Left lung (tissue), 10 donors: ENCODE results near the gene MEIOB. TPM values are rescaled to one million over a fixed set of nuclear protein-coding genes. Genes with fewer than 3 reads are reported as not detected.

Experiments used
- ATAC-seq: fragments of 200-7000 bp; cut with Tn5 transposase; one replicate; pipeline ENCODE4 v1.9.1; 2020; ENCODE audit warnings: moderate library complexity
- DNase-seq, 4 donors: peaks; one replicate each; pipeline ENCODE4 v3.0.0-alpha.2; 2013 to 2020
- H3K27ac ChIP-seq, 2 donors: fragments of 200-600 bp; sonication (generic) in 1 of 2; one replicate each; pipeline versions ENCODE4 v1.5.0 to v1.8.0; 2020 to 2021
- H3K27me3 ChIP-seq, 2 donors: fragments of 200-600 bp; sonication (generic) in 1 of 2; one replicate each; pipeline versions ENCODE4 v1.5.0 to v1.8.0; 2020 to 2021
- H3K36me3 ChIP-seq, 2 donors: fragments of 200-600 bp; sonication (generic) in 1 of 2; one replicate each; pipeline versions ENCODE4 v1.5.0 to v1.8.0; 2020 to 2021
- H3K4me1 ChIP-seq, 2 donors: fragments of 200-600 bp; one replicate each; pipeline ENCODE4 v1.8.0; 2021
- H3K4me3 ChIP-seq, 2 donors: fragments of 200-600 bp; sonication (generic) in 1 of 2; one replicate each; pipeline versions ENCODE4 v1.5.0 to v1.8.0; 2020 to 2021; ENCODE audit warnings: mild to moderate bottlenecking in 1 of 2
- H3K9me3 ChIP-seq, 2 donors: fragments of 200-600 bp; sonication (generic) in 1 of 2; one replicate each; pipeline versions ENCODE4 v1.5.0 to v1.8.0; 2020 to 2021
- intact Hi-C, 2 donors: fragments of 100-400 bp; cut with DNase I; formaldehyde crosslinking; loops; one replicate each; pipeline versions ENCODE4 v1.11.2 to v1.14.2; 2022
- polyA plus RNA-seq, 6 donors: library from polyadenylated mRNA; unstranded; fragments of 120-200 nt; gene quantifications; one replicate each; pipeline ENCODE4 v1.2.1, GENCODE V29; 2013; ENCODE audit not compliant: insufficient read length in 6 of 6
- total RNA-seq, 2 donors: library from RNA; stranded (reverse); fragmentation: NEBNext Ultra II Directional; extraction: Animal tissue kit (Norgen Biotek cat#: 25700); gene quantifications; one replicate each; pipeline ENCODE4 v1.2.1, GENCODE V29; 2021
- TF ChIP-seq, protein P1 (sequence below), 2 donors: fragments of 200-600 bp; sonication (generic) in 1 of 2; IDR thresholded peaks; one replicate each; pipeline versions ENCODE4 v1.5.0 to v1.8.0; 2021; ENCODE audit warnings: antibody characterized with exemption in 2 of 2
- donor health status: DM: no; HTN: yes; CAD: no.
- donor health status: DM: no; HTN: no; CAD: no.

MEIOB gene
- total and polyA plus RNA-seq, 8 donors = 0.37 to 0.75 (median 0.59) TPM; not detected in 2

DNA sequence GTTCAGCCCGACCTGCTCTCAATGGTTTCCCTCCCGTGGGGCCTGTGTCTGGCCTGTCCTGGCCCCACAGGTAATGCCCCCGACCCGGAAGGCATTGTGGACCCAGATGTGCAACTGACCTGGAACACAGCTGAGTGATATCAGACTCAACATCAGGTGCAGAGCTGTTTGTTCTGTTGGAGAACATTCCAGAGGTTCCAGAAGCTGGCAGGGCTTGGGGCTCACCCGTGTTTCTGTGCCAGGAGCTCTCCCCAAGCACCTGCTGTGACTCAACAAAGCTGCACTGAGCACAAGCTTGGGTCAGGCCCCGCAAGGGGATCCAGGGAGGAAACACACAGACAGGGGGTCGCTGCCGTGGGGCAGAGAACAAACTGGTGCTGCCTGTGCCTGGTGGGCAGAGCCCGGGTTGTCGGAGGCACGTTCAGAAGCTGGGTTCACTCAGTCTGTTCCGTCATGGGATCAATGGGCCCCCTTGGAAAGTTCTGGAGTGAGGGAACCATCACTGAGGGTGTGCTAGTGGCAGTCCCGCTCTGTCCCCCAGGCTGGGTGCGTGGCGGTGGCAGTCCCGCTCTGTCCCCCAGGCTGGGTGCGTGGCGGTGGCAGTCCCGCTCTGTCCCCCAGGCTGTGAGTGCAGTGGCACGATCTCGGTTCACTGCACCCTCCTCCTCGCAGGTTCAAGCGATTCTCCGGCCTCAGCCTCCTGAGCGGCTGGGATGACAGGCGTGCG lies 24.1 kb upstream of the MEIOB start:
- ATAC-seq (peak; percentile 35), DNase-seq (peak in 1 of 4 donors; percentile 54)
- H3K27ac ChIP-seq = no peak overlapping the region
- H3K4me1 ChIP-seq = peaks cover 0 to 3% of the 10 kb centered on the region in 2 donors
- H3K9me3 ChIP-seq = no peaks in the 10 kb centered on the region
- no peak overlapping the region for H3K4me3 ChIP-seq
- TF ChIP-seq, protein P1, sequence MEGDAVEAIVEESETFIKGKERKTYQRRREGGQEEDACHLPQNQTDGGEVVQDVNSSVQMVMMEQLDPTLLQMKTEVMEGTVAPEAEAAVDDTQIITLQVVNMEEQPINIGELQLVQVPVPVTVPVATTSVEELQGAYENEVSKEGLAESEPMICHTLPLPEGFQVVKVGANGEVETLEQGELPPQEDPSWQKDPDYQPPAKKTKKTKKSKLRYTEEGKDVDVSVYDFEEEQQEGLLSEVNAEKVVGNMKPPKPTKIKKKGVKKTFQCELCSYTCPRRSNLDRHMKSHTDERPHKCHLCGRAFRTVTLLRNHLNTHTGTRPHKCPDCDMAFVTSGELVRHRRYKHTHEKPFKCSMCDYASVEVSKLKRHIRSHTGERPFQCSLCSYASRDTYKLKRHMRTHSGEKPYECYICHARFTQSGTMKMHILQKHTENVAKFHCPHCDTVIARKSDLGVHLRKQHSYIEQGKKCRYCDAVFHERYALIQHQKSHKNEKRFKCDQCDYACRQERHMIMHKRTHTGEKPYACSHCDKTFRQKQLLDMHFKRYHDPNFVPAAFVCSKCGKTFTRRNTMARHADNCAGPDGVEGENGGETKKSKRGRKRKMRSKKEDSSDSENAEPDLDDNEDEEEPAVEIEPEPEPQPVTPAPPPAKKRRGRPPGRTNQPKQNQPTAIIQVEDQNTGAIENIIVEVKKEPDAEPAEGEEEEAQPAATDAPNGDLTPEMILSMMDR (IDR thresholded peaks at IDR 0.05) = no peak
- intact Hi-C loops = no loop called here
- peaks cover 0 to 39% of the 10 kb centered on the region in 2 donors for H3K27me3 ChIP-seq
- H3K36me3 ChIP-seq = no peaks in the 10 kb centered on the region

DNA sequence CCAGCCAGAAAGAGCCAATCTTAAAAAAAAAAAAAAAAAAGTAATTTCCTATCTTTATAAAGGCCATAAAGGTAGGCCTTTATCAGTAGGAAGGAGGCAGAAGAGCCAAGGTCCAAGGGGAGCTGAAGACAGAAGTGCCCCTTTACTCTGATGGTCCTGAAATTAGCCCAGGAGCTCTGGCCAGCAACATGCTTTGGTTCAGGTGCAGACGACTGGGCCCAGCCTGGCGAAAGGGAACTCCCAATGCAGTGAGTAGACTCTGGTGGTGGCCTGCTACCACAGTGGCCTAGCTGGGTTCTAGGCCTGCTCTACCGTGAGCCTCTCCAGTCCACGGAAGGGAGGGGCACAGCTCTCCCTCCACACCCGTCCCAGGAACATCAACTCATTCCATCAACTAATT lies 23.1 kb upstream of the MEIOB start:
- H3K9me3 ChIP-seq = no peaks in the 10 kb centered on the region
- no peak overlapping the region for H3K4me3 ChIP-seq
- H3K4me1 ChIP-seq = peaks cover 0 to 3% of the 10 kb centered on the region in 2 donors
- peaks cover 0 to 45% of the 10 kb centered on the region in 2 donors for H3K27me3 ChIP-seq
- ATAC-seq (no peak), DNase-seq (peak in 1 of 4 donors; percentile 13)
- TF ChIP-seq, protein P1 (IDR thresholded peaks at IDR 0.05) = no peak
- intact Hi-C loops = no loop called here
- H3K36me3 ChIP-seq = no peaks in the 10 kb centered on the region
- H3K27ac ChIP-seq = no peak overlapping the region

DNA sequence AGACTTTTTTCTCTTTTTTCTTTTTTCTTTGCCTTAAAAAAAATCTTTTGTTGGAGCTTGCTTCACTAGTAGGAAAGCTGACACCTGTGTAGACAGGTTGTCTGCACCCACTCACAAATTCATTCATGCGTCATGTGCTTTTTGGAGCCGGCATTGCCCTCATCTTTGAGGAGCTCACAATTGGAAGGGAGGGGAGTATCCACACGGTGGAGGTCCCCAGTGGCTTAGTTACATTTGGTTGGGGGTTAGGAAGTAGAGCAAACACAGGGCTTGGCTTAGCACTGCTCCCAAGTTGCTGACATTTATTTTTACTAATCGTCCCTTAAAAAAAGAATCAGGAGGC lies 18.7 kb upstream of the MEIOB start:
- Histone ChIP-seq H3K36me3 (no peaks in the 10 kb centered on the region), H3K9me3 (no peaks in the 10 kb centered on the region), H3K27ac (no peak overlapping the region), H3K4me1 (no peaks in the 10 kb centered on the region), H3K4me3 (no peak overlapping the region), H3K27me3 (peaks cover 0 to 40% of the 10 kb centered on the region in 2 donors)
- intact Hi-C loops = no loop called here
- ATAC-seq (no peak), DNase-seq (no peak)
- TF ChIP-seq, protein P1 (IDR thresholded peaks at IDR 0.05) = no peak

DNA sequence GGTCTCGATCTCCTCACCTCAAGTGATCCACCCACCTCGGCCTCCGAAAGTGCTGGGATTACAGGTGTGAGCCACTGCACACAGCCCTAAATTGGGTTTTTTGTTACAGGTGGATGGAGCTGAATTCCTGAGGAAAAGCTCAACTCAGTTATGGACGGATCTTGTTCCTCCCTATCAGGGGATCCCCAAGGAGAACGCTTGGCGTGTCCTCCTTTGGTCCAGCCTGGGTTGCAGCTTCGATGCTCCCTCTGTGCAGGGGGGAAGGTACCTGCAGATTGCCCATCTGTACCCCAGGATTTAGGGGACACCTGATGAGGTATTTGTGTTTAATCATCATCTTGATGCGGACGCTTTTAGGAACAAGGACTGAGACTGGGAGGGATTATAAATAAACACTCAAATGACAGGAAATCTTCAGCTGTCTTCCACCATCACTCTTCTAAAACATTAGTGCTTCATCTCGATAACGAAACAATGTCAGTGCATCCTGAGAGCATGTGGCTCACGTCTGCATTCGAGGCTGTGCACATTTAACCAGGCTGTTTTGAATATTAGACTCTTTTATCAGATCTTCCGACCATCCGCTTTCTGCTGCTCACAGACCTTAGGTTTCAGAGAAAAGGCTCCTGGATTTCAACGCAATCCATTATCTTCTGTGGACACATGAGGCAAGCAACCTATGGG lies 18.2 kb upstream of the MEIOB start:
- no peaks in the 10 kb centered on the region for H3K36me3 ChIP-seq
- intact Hi-C loops = no loop called here

More for the DNA sequence above, 18.2 kb upstream of the MEIOB start:
- TF ChIP-seq, protein P1 (IDR thresholded peaks at IDR 0.05) = no peak
- no peak for ATAC-seq
- H3K4me1 ChIP-seq = no peaks in the 10 kb centered on the region
- H3K27ac ChIP-seq = no peak overlapping the region
- DNase-seq = peak in 1 of 4 donors; percentile 21
- peaks cover 0 to 45% of the 10 kb centered on the region in 2 donors for H3K27me3 ChIP-seq
- no peaks in the 10 kb centered on the region for H3K9me3 ChIP-seq
- no peak overlapping the region for H3K4me3 ChIP-seq
